CD8-positive, alpha-beta memory T cell (primary cell): Measurements from ENCODE around the gene KAT7. TPM values are rescaled to one million over a fixed set of nuclear protein-coding genes. Genes with fewer than 3 reads are reported as not detected.
A peak's percentile ranks its signal among the peaks of the same experiment; 100 is the strongest.
"Not testable (repeated sequence)": the region's sequence is repeated elsewhere in the genome, so short reads cannot be mapped to it uniquely, and the experiment has no call there.

Experiments
- CTCF ChIA-PET: fragments of 350-600 bp; sonication (Branson Sonifier 250); formaldehyde crosslinking; loops from one replicate; lab custom pipeline; 2021; ENCODE audit warnings: antibody characterized with exemption; lab: Charles Lee
- POLR2A ChIA-PET: fragments of 350-600 bp; sonication (Branson Sonifier 250); formaldehyde crosslinking; loops from one replicate; lab custom pipeline; 2021; ENCODE audit warnings: antibody characterized with exemption; lab: Charles Lee
- DNase-seq, 5 donors: peaks; one replicate each; pipeline versions ENCODE4 v3.0.0 to v3.0.0-alpha.2; 2020 to 2022; ENCODE audit warnings: mixed read lengths in 1 of 5
- H3K27ac ChIP-seq: one replicate; pipeline ENCODE4 v1.7.0; 2013; ENCODE audit warnings: low read depth, mild to moderate bottlenecking, low read length, moderate library complexity
- H3K27me3 ChIP-seq: 2 replicates; pipeline ENCODE4 v1.7.0; 2013; ENCODE audit warnings: low read length, mild to moderate bottlenecking; ENCODE audit not compliant: insufficient read depth, poor library complexity, severe bottlenecking
- H3K36me3 ChIP-seq: 2 replicates; pipeline ENCODE4 v1.7.0; 2013; ENCODE audit warnings: mild to moderate bottlenecking, low read length, moderate library complexity; ENCODE audit not compliant: insufficient read depth
- H3K4me1 ChIP-seq: 2 replicates; pipeline ENCODE4 v1.7.0; 2013; ENCODE audit warnings: mild to moderate bottlenecking, low read length, moderate library complexity; ENCODE audit not compliant: insufficient read depth
- H3K4me3 ChIP-seq: 2 replicates; pipeline ENCODE4 v1.7.0; 2013; ENCODE audit warnings: mild to moderate bottlenecking, low read length
- H3K9me3 ChIP-seq: 2 replicates; pipeline ENCODE4 v1.7.0; 2013; ENCODE audit warnings: mild to moderate bottlenecking, low read length
- H3K27ac Mint-ChIP-seq, 8 donors: one replicate each; pipeline ENCODE4 v1.8.0; 2020 to 2021; ENCODE audit warnings: mixed read lengths in 8 of 8, mild to moderate bottlenecking in 6 of 8, inconsistent platforms in 3 of 8, moderate library complexity in 3 of 8
- H3K27me3 Mint-ChIP-seq, 2 donors: one replicate each; pipeline ENCODE4 v1.8.0; 2020 to 2021; ENCODE audit warnings: mixed read lengths in 2 of 2, mild to moderate bottlenecking in 1 of 2, moderate library complexity in 1 of 2
- H3K36me3 Mint-ChIP-seq, 3 donors: one replicate each; pipeline ENCODE4 v1.8.0; 2020 to 2021; ENCODE audit warnings: mixed read lengths in 3 of 3, inconsistent platforms in 1 of 3, mild to moderate bottlenecking in 1 of 3
- H3K4me1 Mint-ChIP-seq, 3 donors: one replicate each; pipeline ENCODE4 v1.8.0; 2020 to 2021; ENCODE audit warnings: mixed read lengths in 3 of 3, inconsistent platforms in 1 of 3, mild to moderate bottlenecking in 1 of 3
- H3K4me3 Mint-ChIP-seq, 7 donors: one replicate each; pipeline ENCODE4 v1.8.0; 2020 to 2021; ENCODE audit warnings: mixed read lengths in 7 of 7, mild to moderate bottlenecking in 6 of 7, moderate library complexity in 4 of 7, inconsistent platforms in 2 of 7
- H3K9me3 Mint-ChIP-seq, 5 donors: one replicate each; pipeline ENCODE4 v1.8.0; 2020 to 2022; ENCODE audit warnings: mixed read lengths in 5 of 5, mild to moderate bottlenecking in 3 of 5, moderate library complexity in 2 of 5, inconsistent platforms in 1 of 5
- polyA plus RNA-seq: library from polyadenylated mRNA; unstranded; fragments of 300-500 nt; fragmentation: Illumina TruSeq; gene quantifications from one replicate; pipeline ENCODE4 v1.2.3, GENCODE V29; 2021
- total RNA-seq, 2 experiments: library from RNA; stranded (reverse); gene quantifications; one replicate each; pipeline ENCODE4 v1.2.3, GENCODE V29; 2021

KAT7 gene
- total and polyA plus RNA-seq, 3 experiments from 2014 or later = 58.1 to 75.8 (median 66.1) TPM

GRCh38 chr17:49821916-49822315, 33.4 kb downstream of the KAT7 start:
- Mint-ChIP-seq H3K4me1 (peaks cover 42 to 45% (median 44%) of the 10 kb centered on the region in 3 donors), H3K36me3 (peaks cover 14 to 87% (median 28%) of the 10 kb centered on the region in 3 donors), H3K27ac (peak overlapping the region in 3 of 8 donors; percentile 42 to 80 (median 66)), H3K27me3 (peaks cover 0 to 2% of the 10 kb centered on the region in 2 donors), H3K9me3 (no peaks in the 10 kb centered on the region), H3K4me3 (no peak overlapping the region)
- H3K27me3 ChIP-seq = no peaks in the 10 kb centered on the region
- ChIA-PET CTCF (no interaction called here), POLR2A (no interaction called here)
- H3K27ac ChIP-seq = no peak overlapping the region
- H3K36me3 ChIP-seq = peaks cover 50% of the 10 kb centered on the region
- H3K4me3 ChIP-seq = no peak overlapping the region
- no peaks in the 10 kb centered on the region for H3K9me3 ChIP-seq
- no peak for DNase-seq
- H3K4me1 ChIP-seq = peaks cover 53% of the 10 kb centered on the region

GRCh38 chr17:49822829-49823228, 34.3 kb downstream of the KAT7 start:
- ChIA-PET CTCF (interaction anchor here (0.9 kb wide), 1 partner anchor 253 kb away, joined by 3 read pairs; no protein-coding TSS in a partner anchor), POLR2A (no interaction called here)
- peaks cover 0 to 2% of the 10 kb centered on the region in 2 donors for H3K27me3 Mint-ChIP-seq
- peaks cover 33 to 35% (median 35%) of the 10 kb centered on the region in 3 donors for H3K4me1 Mint-ChIP-seq
- H3K9me3 Mint-ChIP-seq = no peaks in the 10 kb centered on the region
- peaks cover 50% of the 10 kb centered on the region for H3K36me3 ChIP-seq
- no peak overlapping the region for H3K4me3 Mint-ChIP-seq
- H3K9me3 ChIP-seq = no peaks in the 10 kb centered on the region
- H3K27me3 ChIP-seq = no peaks in the 10 kb centered on the region
- H3K4me1 ChIP-seq = peaks cover 44% of the 10 kb centered on the region
- no peak overlapping the region for H3K4me3 ChIP-seq
- H3K36me3 Mint-ChIP-seq = peaks cover 12 to 87% (median 30%) of the 10 kb centered on the region in 3 donors
- H3K27ac Mint-ChIP-seq = peak overlapping the region in 3 of 8 donors; percentile 13 to 78 (median 55)
- DNase-seq = no peak
- H3K27ac ChIP-seq = no peak overlapping the region

GRCh38 chr17:49823614-49824013, 35.1 kb downstream of the KAT7 start:
- CTCF ChIA-PET = interaction anchor here (0.9 kb wide), 1 partner anchor 253 kb away, joined by 3 read pairs; no protein-coding TSS in a partner anchor
- H3K9me3 Mint-ChIP-seq = no peaks in the 10 kb centered on the region
- Histone ChIP-seq H3K4me3 (no peak overlapping the region), H3K27me3 (no peaks in the 10 kb centered on the region), H3K4me1 (peaks cover 36% of the 10 kb centered on the region), H3K9me3 (no peaks in the 10 kb centered on the region), H3K36me3 (peaks cover 50% of the 10 kb centered on the region), H3K27ac (no peak overlapping the region)
- no peaks in the 10 kb centered on the region for H3K27me3 Mint-ChIP-seq
- no peak for DNase-seq
- H3K4me3 Mint-ChIP-seq = no peak overlapping the region
- H3K36me3 Mint-ChIP-seq = peaks cover 10 to 88% (median 34%) of the 10 kb centered on the region in 3 donors
- peak overlapping the region in 1 of 8 donors; percentile 17 for H3K27ac Mint-ChIP-seq
- POLR2A ChIA-PET = no interaction called here
- peaks cover 25 to 28% (median 27%) of the 10 kb centered on the region in 3 donors for H3K4me1 Mint-ChIP-seq

- Histone ChIP-seq H3K4me3 (no peak overlapping the region), H3K9me3 (no peaks in the 10 kb centered on the region), H3K27me3 (no peaks in the 10 kb centered on the region), H3K4me1 (peaks cover 15% of the 10 kb centered on the region), H3K27ac (no peak overlapping the region), H3K36me3 (peaks cover 62% of the 10 kb centered on the region)
- Mint-ChIP-seq H3K9me3 (no peaks in the 10 kb centered on the region), H3K27ac (peak overlapping the region in 1 of 8 donors; percentile 41), H3K4me3 (no peak overlapping the region), H3K27me3 (no peaks in the 10 kb centered on the region), H3K36me3 (peaks cover 10 to 94% (median 33%) of the 10 kb centered on the region in 3 donors), H3K4me1 (peaks cover 10 to 12% (median 11%) of the 10 kb centered on the region in 3 donors)
- DNase-seq = no peak
- POLR2A ChIA-PET = no interaction called here
- CTCF ChIA-PET = no interaction called here
Observed at GRCh38 chr17:49825645-49826044, 37.2 kb downstream of the KAT7 start.

GRCh38 chr17:49828325-49828724, 39.8 kb downstream of the KAT7 start:
- H3K9me3 Mint-ChIP-seq, H3K4me3 ChIP-seq, H3K27ac ChIP-seq, H3K4me1 Mint-ChIP-seq, H3K4me1 ChIP-seq, H3K27me3 ChIP-seq, H3K9me3 ChIP-seq, CTCF ChIA-PET, POLR2A ChIA-PET, DNase-seq, H3K27me3 Mint-ChIP-seq, H3K4me3 Mint-ChIP-seq: not testable (repeated sequence)
- H3K36me3 ChIP-seq = peaks cover 52% of the 10 kb centered on the region
- Mint-ChIP-seq H3K27ac (peak overlapping the region in 2 of 8 donors; percentile 37 to 77), H3K36me3 (peaks cover 10 to 84% (median 27%) of the 10 kb centered on the region in 3 donors)

- Mint-ChIP-seq H3K4me1 (peaks cover 0 to 2% (median 0%) of the 10 kb centered on the region in 3 donors), H3K9me3 (no peaks in the 10 kb centered on the region), H3K27ac (peak overlapping the region in 1 of 8 donors; percentile 77), H3K4me3 (no peak overlapping the region), H3K36me3 (peaks cover 10 to 84% (median 30%) of the 10 kb centered on the region in 3 donors), H3K27me3 (no peaks in the 10 kb centered on the region)
- no peak for DNase-seq
- Histone ChIP-seq H3K4me3 (no peak overlapping the region), H3K9me3 (no peaks in the 10 kb centered on the region), H3K27ac (no peak overlapping the region), H3K4me1 (no peaks in the 10 kb centered on the region), H3K36me3 (peaks cover 51% of the 10 kb centered on the region), H3K27me3 (no peaks in the 10 kb centered on the region)
- CTCF ChIA-PET = no interaction called here
- POLR2A ChIA-PET = no interaction called here
Observed at GRCh38 chr17:49829026-49829425, 40.5 kb downstream of the KAT7 start.

GRCh38 chr17:49830605-49831004, 42.1 kb downstream of the KAT7 start:
- Histone ChIP-seq H3K4me3 (no peak overlapping the region), H3K27me3 (no peaks in the 10 kb centered on the region), H3K4me1 (no peaks in the 10 kb centered on the region), H3K36me3 (peaks cover 42% of the 10 kb centered on the region), H3K9me3 (no peaks in the 10 kb centered on the region), H3K27ac (no peak overlapping the region)
- DNase-seq = no peak
- POLR2A ChIA-PET = no interaction called here
- Mint-ChIP-seq H3K4me3 (no peak overlapping the region), H3K27ac (peak overlapping the region in 2 of 8 donors; percentile 17 to 57), H3K4me1 (peaks cover 0 to 2% (median 0%) of the 10 kb centered on the region in 3 donors), H3K9me3 (no peaks in the 10 kb centered on the region), H3K36me3 (peaks cover 5 to 83% (median 24%) of the 10 kb centered on the region in 3 donors), H3K27me3 (no peaks in the 10 kb centered on the region)
- CTCF ChIA-PET = no interaction called here

- no peaks in the 10 kb centered on the region for H3K9me3 ChIP-seq
- ChIA-PET CTCF (interaction anchor here (1.0 to 1.1 kb wide), 2 partner anchors 11 to 263 kb away, joined by 3 to 4 read pairs; no protein-coding TSS in a partner anchor), POLR2A (no interaction called here)
- peaks cover 29% of the 10 kb centered on the region for H3K36me3 ChIP-seq
- Mint-ChIP-seq H3K36me3 (peaks cover 0 to 77% (median 16%) of the 10 kb centered on the region in 3 donors), H3K4me3 (no peak overlapping the region), H3K27ac (peak overlapping the region in 4 of 8 donors; percentile 21 to 56 (median 42)), H3K9me3 (no peaks in the 10 kb centered on the region), H3K27me3 (no peaks in the 10 kb centered on the region), H3K4me1 (peaks cover 0 to 6% (median 0%) of the 10 kb centered on the region in 3 donors)
- H3K4me3 ChIP-seq = no peak overlapping the region
- no peaks in the 10 kb centered on the region for H3K4me1 ChIP-seq
- H3K27ac ChIP-seq = no peak overlapping the region
- no peak for DNase-seq
- H3K27me3 ChIP-seq = no peaks in the 10 kb centered on the region
Observed at GRCh38 chr17:49832840-49833599, 44.5 kb downstream of the KAT7 start.
